K562 (cell line): ENCODE results near the gene MEDAG. TPM values are rescaled to one million over a fixed set of nuclear protein-coding genes. Genes with fewer than 3 reads are reported as not detected.

Experiments
- ATAC-seq: fragments of 200-7000 bp; cut with Tn5 transposase; 3 replicates; pipeline ENCODE4 v1.9.1; 2020; ENCODE audit warnings: moderate library complexity
- BruUV-seq: library from RNA; stranded (reverse); fragments of 400-500 nt; replicated peaks from 2 replicates; lab custom pipeline; 2021; lab: Mats Ljungman, UMichigan
- CTCF ChIA-PET: fragments of 300-600 bp; formaldehyde crosslinking; extraction: SDS; loops from one replicate; lab custom pipeline; 2021; ENCODE audit warnings: low intra/inter-chr PET ratio; lab: Yijun Ruan, JAX
- POLR2A ChIA-PET: fragments of 300-600, 350-650 bp; sonication (Branson Sonifier 250); formaldehyde crosslinking; extraction: SDS; loops from one replicate; lab custom pipeline; 2021; ENCODE audit warnings: antibody characterized with exemption, inconsistent platforms; lab: Yijun Ruan, JAX
- DNase-seq, 4 experiments: peaks; one replicate each; pipeline versions ENCODE4 v3.0.0 to v3.0.0-alpha.2; 2011 to 2018; ENCODE audit warnings: low spot score in 3 of 4, mixed read lengths in 3 of 4; ENCODE audit errors: extremely low read depth in 1 of 4
- FAIRE-seq: peaks from 2 replicates; lab custom pipeline; 2011; peaks lifted over from hg19 to GRCh38; lab: Jason Lieb, UNC
- H2AFZ ChIP-seq: 2 replicates; pipeline ENCODE4 v1.6.0; 2011; ENCODE audit warnings: low read depth, low read length, control low read depth, inconsistent platforms
- H3K27ac ChIP-seq: fragments of 200-600 bp; 3 replicates; pipeline ENCODE4 v1.8.0; 2011; ENCODE audit warnings: low read depth, mild to moderate bottlenecking, control low read depth, inconsistent platforms, low read length, moderate library complexity, mixed read lengths; ENCODE audit errors: extremely low read depth
- H3K27me3 ChIP-seq, 2 experiments: fragments of 300-600 bp in 1 of 2; 2 replicates in 1 of 2; 3 replicates in 1 of 2; pipeline versions ENCODE4 v1.6.0 to v1.8.0; 2011; ENCODE audit warnings: inconsistent platforms in 2 of 2, low read length in 2 of 2, mild to moderate bottlenecking in 1 of 2, mixed read lengths in 1 of 2, moderate library complexity in 1 of 2; ENCODE audit not compliant: control insufficient read depth in 2 of 2, insufficient read depth in 2 of 2
- H3K36me3 ChIP-seq: fragments of 300-600 bp; 3 replicates; pipeline ENCODE4 v1.8.0; 2011; ENCODE audit warnings: mild to moderate bottlenecking, low read length, inconsistent platforms; ENCODE audit not compliant: control insufficient read depth, insufficient read depth
- H3K4me1 ChIP-seq, 2 experiments: fragments of 200-600 bp in 1 of 2; replicated peaks in 1 of 2; 2 replicates in 1 of 2; 3 replicates in 1 of 2; pipeline versions ENCODE4 v1.5.1 to v1.8.0; 2011; ENCODE audit warnings: inconsistent platforms in 2 of 2, low read length in 2 of 2, mild to moderate bottlenecking in 1 of 2, mixed read lengths in 1 of 2, moderate library complexity in 1 of 2; ENCODE audit not compliant: control insufficient read depth in 2 of 2, insufficient read depth in 2 of 2
- H3K4me2 ChIP-seq: 2 replicates; pipeline ENCODE4 v1.6.1; 2011; ENCODE audit warnings: low read length, control low read depth, inconsistent platforms, mixed read lengths; ENCODE audit not compliant: insufficient read depth
- H3K4me3 ChIP-seq: fragments of 200-600 bp; sonication (generic), shearing (Covaris generic); 2 replicates; pipeline ENCODE4 v1.5.1; 2016; ENCODE audit warnings: control low read depth, inconsistent platforms
- H3K79me2 ChIP-seq: fragments of 200-600 bp; 3 replicates; pipeline ENCODE4 v1.8.0; 2011; ENCODE audit warnings: low read length, inconsistent platforms; ENCODE audit not compliant: control insufficient read depth, insufficient read depth
- H3K9ac ChIP-seq, 2 experiments: 2 replicates each; pipeline versions ENCODE4 v1.6.0 to v1.6.1; 2011; ENCODE audit warnings: low read depth in 2 of 2, low read length in 2 of 2, control low read depth in 1 of 2, inconsistent platforms in 1 of 2, mild to moderate bottlenecking in 1 of 2, mixed read lengths in 1 of 2; ENCODE audit not compliant: insufficient read depth in 1 of 2
- H3K9me1 ChIP-seq: one replicate; pipeline ENCODE4 v1.6.0; 2011; ENCODE audit warnings: inconsistent platforms, mild to moderate bottlenecking, low read length, moderate library complexity; ENCODE audit not compliant: control insufficient read depth, insufficient read depth
- H3K9me3 ChIP-seq: replicated peaks from 2 replicates; pipeline ENCODE4 v1.5.1; 2011; ENCODE audit warnings: low read depth, low read length, inconsistent platforms; ENCODE audit not compliant: control insufficient read depth, insufficient read depth
- H4K20me1 ChIP-seq: replicated peaks from 2 replicates; pipeline ENCODE4 v1.6.1; 2011; ENCODE audit warnings: low read length, inconsistent platforms, mixed read lengths; ENCODE audit not compliant: control insufficient read depth, insufficient read depth
- AFF1 ChIP-seq, 2 experiments: fragments of 450-650 bp; IDR thresholded peaks; 2 replicates each; pipeline ENCODE4 v1.6.1; 2018; ENCODE audit warnings: mild to moderate bottlenecking in 2 of 2, low read depth in 1 of 2; ENCODE audit not compliant: partially characterized antibody in 2 of 2
- ATF2 ChIP-seq: sonication (generic); formaldehyde crosslinking; IDR thresholded peaks from 2 replicates; pipeline ENCODE4 v1.8.1; 2022; ENCODE audit warnings: missing genetic modification reagents
- CCAR2 ChIP-seq: fragments of 200-400 bp; formaldehyde crosslinking; IDR thresholded peaks from 2 replicates; pipeline ENCODE4 v1.6.1; 2017; ENCODE audit warnings: mild to moderate bottlenecking, low read depth, low read length
- E2F4 ChIP-seq: sonication (generic); formaldehyde crosslinking; IDR thresholded peaks from 2 replicates; pipeline ENCODE4 v1.8.0; 2022; ENCODE audit warnings: mild to moderate bottlenecking, low read depth, missing genetic modification reagents
- FOXJ3 ChIP-seq: sonication (generic); formaldehyde crosslinking; IDR thresholded peaks from 2 replicates; pipeline ENCODE4 v1.4.0; 2020; ENCODE audit warnings: mild to moderate bottlenecking, missing genetic modification reagents
- FOXK1 ChIP-seq: sonication (generic); formaldehyde crosslinking; IDR thresholded peaks from 2 replicates; pipeline ENCODE4 v1.8.0; 2022; ENCODE audit warnings: missing genetic modification reagents, mild to moderate bottlenecking, borderline replicate concordance
- HMGXB4 ChIP-seq: sonication (generic); formaldehyde crosslinking; IDR thresholded peaks from 2 replicates; pipeline ENCODE4 v1.8.1; 2023; ENCODE audit warnings: mild to moderate bottlenecking, missing genetic modification reagents
- NCOA4 ChIP-seq: fragments of 450-650 bp; IDR thresholded peaks from 2 replicates; pipeline ENCODE4 v1.6.1; 2018; ENCODE audit warnings: mild to moderate bottlenecking; ENCODE audit not compliant: partially characterized antibody
- PHB2 ChIP-seq: fragments of 450-650 bp; IDR thresholded peaks from 2 replicates; pipeline ENCODE4 v1.6.1; 2017; ENCODE audit warnings: low read depth
- PHF8 ChIP-seq: fragments of 200-600 bp; sonication (generic); IDR thresholded peaks from 2 replicates; pipeline ENCODE4 v1.6.1; 2012; ENCODE audit warnings: mixed run types, mild to moderate bottlenecking, inconsistent platforms, low read length, moderate library complexity, borderline replicate concordance
- RFX7 ChIP-seq: fragments of 250-450 bp; sonication (Bioruptor Pico); IDR thresholded peaks from 2 replicates; pipeline ENCODE4 v1.5.1; 2021; ENCODE audit warnings: mild to moderate bottlenecking
- SNRNP70 ChIP-seq: fragments of 200-400 bp; formaldehyde crosslinking; optimal IDR thresholded peaks from 2 replicates; pipeline ENCODE3; 2017; ENCODE audit warnings: low read depth, low read length
- SP2 ChIP-seq: IDR thresholded peaks from 2 replicates; pipeline ENCODE4 v1.6.1; 2011; ENCODE audit warnings: mild to moderate bottlenecking, low read depth, low read length, moderate library complexity; ENCODE audit not compliant: poor library complexity, severe bottlenecking; ENCODE audit errors: extremely low read depth
- WGBS: fragments of 100-300 bp; shearing (Covaris generic); methylation state at CpG from one replicate; pipeline ENCODE4 v1.1.6; 2016; ENCODE audit warnings: low coverage, mixed read lengths; ENCODE audit not compliant: insufficient coverage; ENCODE audit errors: missing lambda C conversion rate; 5-methylcytosine and 5-hydroxymethylcytosine counted together
- in situ Hi-C: fragments of 300-500 bp; cut with MboI; formaldehyde crosslinking; loops from 4 replicates; pipeline ENCODE4 v1.15.0; 2018; ENCODE audit warnings: inconsistent platforms, mixed read lengths
- intact Hi-C: fragments of 100-400 bp; cut with micrococcal nuclease; formaldehyde crosslinking; loops from 2 replicates; pipeline ENCODE4 v1.14.2; 2022
- polyA plus RNA-seq, 8 experiments: library from polyadenylated mRNA; depleted of rRNA in 4 of 8; stranded (reverse) in 5 of 8; unstranded in 3 of 8; fragments of >200 nt; fragmentation: Nextera tagmentation in 2 of 8; fragmentation: Illumina TruSeq in 1 of 8; extraction: Ambion mirVana in 2 of 8; extraction: Trizol in 1 of 8; gene quantifications; 2 replicates each; pipeline versions ENCODE4 v1.2.1 to v1.2.3, GENCODE V29; 2011 to 2014; ENCODE audit warnings: inconsistent platforms in 1 of 8, missing spikeins in 1 of 8
- total RNA-seq, 7 experiments: library from RNA; depleted of rRNA in 6 of 7; stranded (reverse); fragments of >200 nt in 6 of 7; fragmentation: Illumina TruSeq in 2 of 7; extraction: Trizol in 2 of 7; gene quantifications; 2 replicates each; pipeline versions ENCODE4 v1.2.1 to v1.2.3, GENCODE V29; 2011 to 2021; ENCODE audit warnings: low replicate concordance in 1 of 7

The MEDAG gene
- total and polyA plus RNA-seq, 9 of the 15 experiments (the other 6 are each of a cell fraction or from before 2014, with no cell fraction given), result not detected

- H3K79me2 ChIP-seq, result no peaks in the 10 kb centered on the region
- POLR2A ChIA-PET, result no interaction called here
- no peaks in the 10 kb centered on the region for H3K9me3 ChIP-seq
- no peak overlapping the region for H3K27ac ChIP-seq
- H3K9me1 ChIP-seq, result no peaks in the 10 kb centered on the region
- no peak overlapping the region for H2AFZ ChIP-seq
- intact Hi-C loops (loop anchor here (10.0 kb wide), 1 partner anchor 170 kb away; no protein-coding TSS in a partner anchor), in situ Hi-C loops (no loop called here)
- peaks cover 0 to 5% of the 10 kb centered on the region in 2 experiments; a peak in 3 of 5 replicates for H3K4me1 ChIP-seq
- H3K36me3 ChIP-seq, result no peaks in the 10 kb centered on the region
- peaks cover 0 to 12% of the 10 kb centered on the region in 2 experiments; a peak in 1 of 5 replicates for H3K27me3 ChIP-seq
- CTCF ChIA-PET, result no interaction called here
- H3K4me3 ChIP-seq, result no peak overlapping the region
- no peak for FAIRE-seq
- H3K9ac ChIP-seq, result no peak overlapping the region
- no peak for ATAC-seq
- BruUV-seq, result no TSS peak
- whole genome bisulfite sequencing, result 0% methylated on average over 6 of the region's 6 CpGs
- no peak for DNase-seq
- H4K20me1 ChIP-seq, result no peaks in the 10 kb centered on the region
- H3K4me2 ChIP-seq, result no peak overlapping the region
- TF ChIP-seq AFF1 (IDR thresholded peaks at IDR 0.05; ENCODE audit: low read depth in 1 of 2, partially characterized antibody in 2 of 2) (no peak), ATF2 (CRISPR knock-in tag) (no peak), CCAR2 (no peak), RFX7 (CRISPR knock-in tag) (no peak), HMGXB4 (no peak), E2F4 (CRISPR knock-in tag) (no peak), PHF8 (no peak), NCOA4 (no peak), PHB2 (no peak), SP2 (no peak), FOXK1 (CRISPR knock-in tag) (no peak), SNRNP70 (no peak), FOXJ3 (no peak)
Measured at GRCh38 chr13:30874561-30874960, 31.5 kb upstream of the MEDAG start.
